HFFc6 (cell line): Measurements from ENCODE around the gene ADGRG2. TPM values are rescaled to one million over a fixed set of nuclear protein-coding genes. Genes with fewer than 3 reads are reported as not detected.

ENCODE experiments used
- DNase-seq: peaks from one replicate; pipeline ENCODE4 v3.0.0-alpha.2; 2018
- H3K27ac Mint-ChIP-seq: 2 replicates; pipeline ENCODE4 v1.8.0; 2020; ENCODE audit warnings: mild to moderate bottlenecking, mixed read lengths
- H3K27me3 Mint-ChIP-seq: 2 replicates; pipeline ENCODE4 v1.8.0; 2021; ENCODE audit warnings: mild to moderate bottlenecking, moderate library complexity, mixed read lengths; ENCODE audit not compliant: insufficient read depth
- H3K36me3 Mint-ChIP-seq: 2 replicates; pipeline ENCODE4 v1.8.0; 2021; ENCODE audit warnings: low read depth, mixed read lengths
- H3K4me1 Mint-ChIP-seq: 2 replicates; pipeline ENCODE4 v1.8.0; 2020; ENCODE audit warnings: low read depth, mixed read lengths
- H3K4me3 Mint-ChIP-seq: 2 replicates; pipeline ENCODE4 v1.8.0; 2020; ENCODE audit warnings: mild to moderate bottlenecking, moderate library complexity, mixed read lengths
- H3K9me3 Mint-ChIP-seq: 2 replicates; pipeline ENCODE4 v1.8.0; 2020; ENCODE audit warnings: mild to moderate bottlenecking, mixed read lengths
- CTCF ChIP-seq: fragments of 200-600 bp; sonication (generic); IDR thresholded peaks from 2 replicates; pipeline ENCODE4 v1.5.0; 2021; ENCODE audit warnings: antibody characterized with exemption, mild to moderate bottlenecking
- total RNA-seq, 6 experiments: library from RNA; stranded (reverse); fragmentation: NEBNext Ultra II Directional; extraction: Animal tissue kit (Norgen Biotek cat#: 25700); gene quantifications; 2 replicates in 1 of 6; 3 replicates in 5 of 6; pipeline ENCODE4 v1.2.3, GENCODE V29; 2021

Gene ADGRG2
- total RNA-seq, 6 experiments from 2014 or later, result not detected

DNA sequence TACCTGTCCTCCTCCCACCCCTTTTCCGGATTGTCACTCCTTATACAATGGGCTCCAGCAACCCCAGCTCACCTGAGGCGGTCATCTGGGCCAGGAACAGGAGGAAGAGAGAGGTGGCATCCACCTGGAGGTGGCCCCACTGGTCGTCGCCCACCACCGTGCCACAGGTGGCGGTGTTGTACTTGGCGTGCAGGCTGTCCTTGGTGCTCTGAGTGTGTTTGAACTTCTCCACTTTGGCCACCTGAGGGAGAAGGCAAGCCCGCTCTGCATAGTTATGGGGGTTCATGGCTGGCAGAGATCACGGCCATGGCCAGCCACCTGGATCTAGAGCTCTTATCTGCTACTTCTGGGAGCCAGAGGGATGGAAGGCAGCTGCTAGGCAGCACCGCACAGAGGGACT is 171.2 kb downstream of the ADGRG2 start:
- no peak for TF ChIP-seq CTCF
- no peaks in the 10 kb centered on the region for H3K9me3 Mint-ChIP-seq
- no peaks in the 10 kb centered on the region for H3K36me3 Mint-ChIP-seq
- no peak overlapping the region for H3K4me3 Mint-ChIP-seq
- peaks cover 7% of the 10 kb centered on the region for H3K4me1 Mint-ChIP-seq
- H3K27ac Mint-ChIP-seq, result no peak overlapping the region
- no peak for DNase-seq
- H3K27me3 Mint-ChIP-seq, result no peaks in the 10 kb centered on the region

DNA sequence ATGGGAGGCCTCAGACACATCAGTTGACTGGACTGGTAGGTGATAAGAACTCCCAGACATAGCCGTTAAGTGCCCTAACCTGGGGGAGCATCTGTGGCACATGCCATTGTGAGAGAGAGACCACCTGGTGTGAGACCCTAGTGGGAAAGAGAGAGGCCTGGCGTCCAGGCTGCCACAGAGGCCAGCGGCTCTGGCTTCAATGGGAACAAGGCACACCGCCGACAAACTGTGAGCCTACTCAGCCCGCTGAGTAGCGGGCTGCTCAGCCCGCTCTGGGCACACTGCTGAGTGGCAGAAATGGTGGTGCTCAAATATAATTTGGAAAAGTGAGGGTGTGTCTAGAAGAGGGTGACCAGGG is 172.3 kb downstream of the ADGRG2 start:
- Mint-ChIP-seq H3K4me1 (peaks cover 8% of the 10 kb centered on the region), H3K27ac (no peak overlapping the region), H3K36me3 (no peaks in the 10 kb centered on the region), H3K4me3 (no peak overlapping the region), H3K27me3 (no peaks in the 10 kb centered on the region), H3K9me3 (no peaks in the 10 kb centered on the region)
- TF ChIP-seq CTCF, result no peak
- DNase-seq, result no peak

GRCh38 chrX:18949291-18949943 is 172.9 kb downstream of the ADGRG2 start:
- peaks cover 8% of the 10 kb centered on the region for H3K4me1 Mint-ChIP-seq
- no peak overlapping the region for H3K4me3 Mint-ChIP-seq
- no peaks in the 10 kb centered on the region for H3K27me3 Mint-ChIP-seq
- no peaks in the 10 kb centered on the region for H3K9me3 Mint-ChIP-seq
- no peak for TF ChIP-seq CTCF
- no peaks in the 10 kb centered on the region for H3K36me3 Mint-ChIP-seq
- no peak overlapping the region for H3K27ac Mint-ChIP-seq
- DNase-seq, result no peak

- DNase-seq, result no peak
- Mint-ChIP-seq H3K4me3 (no peak overlapping the region), H3K27me3 (no peaks in the 10 kb centered on the region), H3K9me3 (no peaks in the 10 kb centered on the region), H3K4me1 (peaks cover 8% of the 10 kb centered on the region), H3K36me3 (peaks cover 4% of the 10 kb centered on the region), H3K27ac (no peak overlapping the region)
- no peak for TF ChIP-seq CTCF
Measured at GRCh38 chrX:18946611-18947010, 175.7 kb downstream of the ADGRG2 start.

DNA sequence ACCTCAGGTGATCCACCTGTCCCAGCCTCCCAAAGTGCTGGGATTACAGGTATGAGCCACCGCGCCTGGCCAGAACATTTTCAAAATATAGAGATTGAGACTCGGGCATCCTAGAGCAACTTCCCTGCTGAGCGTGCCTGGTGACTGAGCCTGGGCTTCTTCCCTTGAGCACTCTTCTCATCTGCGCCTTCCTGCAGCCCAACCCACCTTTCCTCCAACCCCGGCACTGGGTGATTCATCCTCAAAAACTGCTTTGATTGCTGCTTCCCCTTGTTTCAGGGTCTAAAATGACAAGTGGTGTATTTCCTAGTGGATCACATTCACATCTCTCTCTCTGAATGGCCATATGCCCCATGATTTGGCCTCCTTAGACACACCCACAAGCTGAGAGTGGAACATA is 176.1 kb downstream of the ADGRG2 start:
- Mint-ChIP-seq H3K36me3 (peaks cover 4% of the 10 kb centered on the region), H3K4me3 (no peak overlapping the region), H3K9me3 (no peaks in the 10 kb centered on the region), H3K27me3 (no peaks in the 10 kb centered on the region), H3K27ac (no peak overlapping the region), H3K4me1 (peaks cover 8% of the 10 kb centered on the region)
- no peak for TF ChIP-seq CTCF
- DNase-seq, result no peak

GRCh38 chrX:18945483-18945882 is 176.8 kb downstream of the ADGRG2 start:
- H3K27ac Mint-ChIP-seq, result no peak overlapping the region

More at GRCh38 chrX:18945483-18945882, 176.8 kb downstream of the ADGRG2 start:
- Mint-ChIP-seq H3K36me3 (peaks cover 4% of the 10 kb centered on the region), H3K4me1 (peaks cover 8% of the 10 kb centered on the region), H3K9me3 (no peaks in the 10 kb centered on the region), H3K4me3 (no peak overlapping the region), H3K27me3 (no peaks in the 10 kb centered on the region)
- no peak for DNase-seq
- no peak for TF ChIP-seq CTCF
